ENCODE data around the gene PEAK3.

The PEAK3 gene

DNA sequence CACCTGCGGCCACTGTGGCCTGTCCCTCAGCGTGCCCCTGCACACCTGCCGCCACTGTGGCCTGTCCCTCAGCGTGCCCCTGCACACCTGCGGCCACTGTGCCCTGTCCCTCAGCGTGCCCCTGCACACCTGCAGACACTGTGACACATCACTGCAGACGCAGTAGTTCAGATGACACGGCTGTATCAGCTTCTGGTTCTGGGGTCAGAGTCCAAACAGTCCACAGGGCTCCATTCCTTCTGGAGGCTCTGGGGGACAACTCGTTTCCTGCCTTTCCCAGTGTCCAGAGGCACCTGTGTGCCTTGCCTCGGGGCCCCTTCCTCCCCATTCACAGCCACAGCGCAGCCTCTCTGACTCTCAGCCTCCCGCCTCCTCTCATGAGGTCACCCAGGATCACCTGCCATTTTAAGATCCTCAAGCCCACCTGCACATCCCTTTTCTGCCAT is 39.9 kb downstream of the PEAK3 start:
- no peak overlapping the region for H2AFZ ChIP-seq
- H3K27ac ChIP-seq = no peak overlapping the region
- H3K27me3 ChIP-seq (ENCODE audit: control insufficient read depth, insufficient read depth, low read length) = no peaks in the 10 kb centered on the region
- H3K4me2 ChIP-seq (ENCODE audit: low read length) = no peak overlapping the region
- TF ChIP-seq, protein P1, sequence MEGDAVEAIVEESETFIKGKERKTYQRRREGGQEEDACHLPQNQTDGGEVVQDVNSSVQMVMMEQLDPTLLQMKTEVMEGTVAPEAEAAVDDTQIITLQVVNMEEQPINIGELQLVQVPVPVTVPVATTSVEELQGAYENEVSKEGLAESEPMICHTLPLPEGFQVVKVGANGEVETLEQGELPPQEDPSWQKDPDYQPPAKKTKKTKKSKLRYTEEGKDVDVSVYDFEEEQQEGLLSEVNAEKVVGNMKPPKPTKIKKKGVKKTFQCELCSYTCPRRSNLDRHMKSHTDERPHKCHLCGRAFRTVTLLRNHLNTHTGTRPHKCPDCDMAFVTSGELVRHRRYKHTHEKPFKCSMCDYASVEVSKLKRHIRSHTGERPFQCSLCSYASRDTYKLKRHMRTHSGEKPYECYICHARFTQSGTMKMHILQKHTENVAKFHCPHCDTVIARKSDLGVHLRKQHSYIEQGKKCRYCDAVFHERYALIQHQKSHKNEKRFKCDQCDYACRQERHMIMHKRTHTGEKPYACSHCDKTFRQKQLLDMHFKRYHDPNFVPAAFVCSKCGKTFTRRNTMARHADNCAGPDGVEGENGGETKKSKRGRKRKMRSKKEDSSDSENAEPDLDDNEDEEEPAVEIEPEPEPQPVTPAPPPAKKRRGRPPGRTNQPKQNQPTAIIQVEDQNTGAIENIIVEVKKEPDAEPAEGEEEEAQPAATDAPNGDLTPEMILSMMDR (IDR thresholded peaks at IDR 0.05) = no peak
- no peak overlapping the region for H3K9ac ChIP-seq
- no peak overlapping the region for H3K4me3 ChIP-seq (ENCODE audit: low read depth, low read length)
- no peaks in the 10 kb centered on the region for H3K9me3 ChIP-seq (ENCODE audit: control insufficient read depth, low read length)
- H3K79me2 ChIP-seq = peaks cover 52% of the 10 kb centered on the region
- H3K4me1 ChIP-seq = peaks cover 12% of the 10 kb centered on the region
- no peaks in the 10 kb centered on the region for H3K36me3 ChIP-seq (ENCODE audit: control insufficient read depth, insufficient read depth, low read length)

- H3K4me2 ChIP-seq (ENCODE audit: low read length) = no peak overlapping the region
- no peaks in the 10 kb centered on the region for H3K27me3 ChIP-seq (ENCODE audit: control insufficient read depth, insufficient read depth, low read length)
- no peak overlapping the region for H3K9ac ChIP-seq
- H2AFZ ChIP-seq = no peak overlapping the region
- TF ChIP-seq, protein P1 (IDR thresholded peaks at IDR 0.05) = no peak
- H3K36me3 ChIP-seq (ENCODE audit: control insufficient read depth, insufficient read depth, low read length) = no peaks in the 10 kb centered on the region
- H3K4me1 ChIP-seq = peaks cover 12% of the 10 kb centered on the region
- H3K79me2 ChIP-seq = peaks cover 55% of the 10 kb centered on the region
- no peaks in the 10 kb centered on the region for H3K9me3 ChIP-seq (ENCODE audit: control insufficient read depth, low read length)
- H3K4me3 ChIP-seq (ENCODE audit: low read depth, low read length) = no peak overlapping the region
- no peak overlapping the region for H3K27ac ChIP-seq
These were observed 40.9 kb downstream of the PEAK3 start for GRCh38 chr19:2240881-2241760.

DNA sequence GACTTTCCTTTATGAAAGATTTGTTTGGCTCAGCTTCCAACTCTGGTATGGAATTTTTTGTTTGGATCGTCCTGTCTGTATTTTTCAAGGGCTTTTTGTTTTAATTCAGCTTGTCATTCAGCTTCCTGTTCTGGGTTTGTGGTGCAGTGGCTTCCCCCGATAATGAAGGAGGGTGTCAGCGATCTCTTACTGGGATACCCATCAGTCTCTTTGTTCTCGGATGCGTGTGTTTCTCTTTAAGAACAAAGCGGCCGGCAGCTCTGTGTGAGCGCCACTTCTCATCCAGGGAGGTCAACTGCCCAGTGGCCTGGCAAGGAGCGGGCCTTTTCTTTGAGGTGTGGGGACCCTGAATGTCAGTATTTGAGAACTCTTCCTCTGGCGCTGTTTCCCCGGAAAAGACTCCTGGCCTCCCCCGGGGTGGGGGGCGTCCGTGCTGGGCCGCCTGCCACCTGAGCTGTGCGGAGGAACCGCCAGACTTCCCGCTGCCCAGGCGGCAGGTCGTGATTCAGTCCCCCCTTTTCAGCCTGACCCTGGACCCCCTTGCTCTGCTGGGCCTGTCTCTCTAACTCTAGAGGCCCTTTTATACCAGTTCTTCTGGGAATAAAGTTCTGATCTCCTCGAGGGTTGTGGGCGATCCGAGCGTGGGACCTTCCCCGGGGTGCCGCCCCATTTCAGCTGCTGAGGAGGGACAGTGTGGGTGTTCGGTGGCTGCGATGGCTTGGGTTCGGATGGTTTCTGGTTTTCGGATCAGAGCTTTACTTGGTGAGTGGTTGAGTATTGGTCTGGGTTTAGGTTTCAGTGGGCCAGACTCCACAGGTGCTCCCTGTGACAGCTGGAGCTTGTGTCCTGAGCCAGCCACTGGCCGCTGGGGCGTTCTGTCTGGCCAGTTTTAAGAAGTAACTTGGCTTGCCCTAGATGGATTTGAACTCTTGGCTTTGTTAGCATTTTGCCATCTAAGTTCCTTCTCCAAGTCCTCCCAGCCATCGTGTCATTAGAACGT is 41.9 kb downstream of the PEAK3 start:
- Histone ChIP-seq H3K27me3 (ENCODE audit: control insufficient read depth, insufficient read depth, low read length) (no peaks in the 10 kb centered on the region), H3K27ac (no peak overlapping the region), H3K4me3 (ENCODE audit: low read depth, low read length) (no peak overlapping the region), H3K9ac (no peak overlapping the region), H3K4me1 (peaks cover 12% of the 10 kb centered on the region), H3K36me3 (ENCODE audit: control insufficient read depth, insufficient read depth, low read length) (no peaks in the 10 kb centered on the region), H3K4me2 (ENCODE audit: low read length) (peak overlapping the region; percentile 6), H3K79me2 (peaks cover 56% of the 10 kb centered on the region), H2AFZ (no peak overlapping the region), H3K9me3 (ENCODE audit: control insufficient read depth, low read length) (no peaks in the 10 kb centered on the region)
- TF ChIP-seq, protein P1 (IDR thresholded peaks at IDR 0.05) = no peak

DNA sequence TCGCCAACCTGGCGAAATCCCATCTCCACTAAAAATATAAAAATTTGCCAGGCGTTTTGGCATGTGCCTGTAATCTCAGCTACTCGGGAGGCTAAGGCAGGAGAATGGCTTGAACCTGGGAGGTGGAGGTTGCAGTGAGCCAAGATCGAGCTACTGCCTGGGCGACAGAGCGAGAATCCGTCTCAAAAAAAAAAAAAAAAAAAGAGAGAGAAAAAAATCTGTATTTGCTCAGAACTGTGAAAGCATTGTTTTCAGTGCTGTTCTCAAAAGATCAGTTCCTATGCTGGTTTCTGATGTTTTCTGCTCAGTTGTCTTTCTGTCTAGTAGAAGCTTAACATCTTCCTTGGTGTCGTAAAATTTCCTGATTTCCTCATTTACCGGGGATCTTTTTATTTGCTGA is 42.8 kb downstream of the PEAK3 start:
- Histone ChIP-seq H3K27me3 (ENCODE audit: control insufficient read depth, insufficient read depth, low read length) (no peaks in the 10 kb centered on the region), H3K9me3 (ENCODE audit: control insufficient read depth, low read length) (no peaks in the 10 kb centered on the region), H3K4me3 (ENCODE audit: low read depth, low read length) (no peak overlapping the region), H2AFZ (no peak overlapping the region), H3K9ac (no peak overlapping the region), H3K27ac (no peak overlapping the region), H3K36me3 (ENCODE audit: control insufficient read depth, insufficient read depth, low read length) (no peaks in the 10 kb centered on the region), H3K4me1 (peaks cover 12% of the 10 kb centered on the region), H3K4me2 (ENCODE audit: low read length) (no peak overlapping the region), H3K79me2 (peaks cover 64% of the 10 kb centered on the region)
- TF ChIP-seq, protein P1 (IDR thresholded peaks at IDR 0.05) = no peak
